Renal cortex interstitium (tissue), 11 donors: ENCODE data around the gene SPTBN1. TPM values are rescaled to one million over a fixed set of nuclear protein-coding genes. Genes with fewer than 3 reads are reported as not detected.

ENCODE experiments used
- DNase-seq, 11 donors: peaks; one replicate each; pipeline ENCODE4 v3.0.0-alpha.2; 2013; ENCODE audit warnings: low read depth in 9 of 11, low spot score in 4 of 11; ENCODE audit errors: extremely low read depth in 1 of 11
- polyA plus RNA-seq, 3 donors: library from polyadenylated mRNA; unstranded; fragments of 120-200 nt; gene quantifications; one replicate each; pipeline ENCODE4 v1.2.1, GENCODE V29; 2013; ENCODE audit not compliant: insufficient read length in 3 of 3

The SPTBN1 gene
- polyA plus RNA-seq, 3 donors: 237 to 254 (median 240) TPM

DNA sequence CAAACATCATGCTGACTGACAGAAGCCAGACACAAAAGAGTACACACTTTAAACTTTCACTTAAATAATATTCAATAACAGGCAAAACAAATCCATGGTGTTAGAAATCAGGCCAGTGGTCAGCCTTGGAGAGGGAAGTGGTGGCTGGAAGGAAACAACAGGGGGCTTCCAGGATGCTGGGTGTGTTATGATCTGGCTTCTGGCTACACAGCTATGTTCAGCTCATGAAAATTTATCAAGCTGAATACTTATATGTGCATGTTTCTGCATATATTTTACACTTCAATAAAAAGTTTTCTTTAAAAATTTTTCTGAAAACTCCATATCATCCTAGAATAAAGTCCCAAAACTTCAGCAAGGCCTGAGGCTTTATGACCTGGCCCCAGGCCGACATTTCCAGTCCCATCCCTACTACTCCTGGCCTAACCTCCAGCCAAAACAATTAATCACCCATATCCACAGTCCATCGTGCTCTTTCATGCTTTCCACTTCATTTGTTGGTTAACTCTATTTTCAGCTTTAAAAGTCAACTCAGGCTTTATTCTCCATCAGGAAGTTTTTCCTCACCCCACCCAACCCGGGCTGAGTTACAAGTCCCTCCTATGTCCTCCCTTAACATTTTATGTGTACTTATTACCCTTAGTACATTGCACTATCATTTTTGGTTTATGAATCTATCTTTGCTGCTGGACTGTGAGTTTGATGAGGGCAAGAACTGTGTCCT lies 27.9 kb upstream of the SPTBN1 start:
- DNase-seq: no peak

DNA sequence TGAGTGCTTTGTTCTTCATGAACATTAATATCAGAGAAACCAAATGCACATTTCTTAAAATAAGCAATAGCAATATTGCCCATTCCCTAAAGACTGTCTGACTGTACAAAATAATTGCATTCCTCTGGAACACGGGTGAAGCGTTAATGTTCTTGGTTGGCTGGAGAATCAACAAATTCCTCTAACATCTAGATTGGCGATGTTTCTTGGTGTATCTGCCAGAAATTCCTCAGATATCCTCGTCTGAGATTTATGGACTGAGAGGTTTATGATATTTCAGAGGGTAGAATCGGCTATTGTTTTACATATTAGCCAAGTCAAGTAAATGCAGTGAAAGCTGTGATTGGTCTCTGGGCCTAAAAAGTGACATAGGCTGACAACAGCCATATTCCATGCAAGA lies 27.1 kb upstream of the SPTBN1 start:
- no peak for DNase-seq

GRCh38 chr2:54429811-54430551 lies 26.1 kb upstream of the SPTBN1 start:
- DNase-seq: no peak

DNA sequence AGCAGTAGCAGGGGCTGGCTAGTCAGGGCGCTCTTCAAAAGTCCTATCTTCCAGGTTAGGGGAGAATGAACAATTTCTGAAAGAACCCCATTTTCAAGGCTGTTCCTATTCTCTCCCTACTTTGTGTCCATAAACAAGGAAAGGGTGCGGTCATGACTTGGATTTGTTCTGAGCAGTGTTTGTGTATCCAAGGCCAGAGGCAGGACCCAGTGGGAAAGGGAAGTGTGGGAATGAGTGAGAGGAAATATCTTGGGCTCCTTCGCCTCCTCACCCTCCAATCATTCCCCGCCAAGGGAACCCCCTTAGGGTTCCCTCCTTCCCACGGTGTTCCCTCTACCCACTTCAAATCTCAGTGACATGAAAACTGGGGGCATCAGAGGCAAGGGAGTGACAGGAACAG lies 25.5 kb upstream of the SPTBN1 start:
- DNase-seq: no peak

- DNase-seq: no peak
Observed at GRCh38 chr2:54432251-54433015, 23.7 kb upstream of the SPTBN1 start.

GRCh38 chr2:54434229-54434628 lies 21.9 kb upstream of the SPTBN1 start:
- DNase-seq: no peak

DNA sequence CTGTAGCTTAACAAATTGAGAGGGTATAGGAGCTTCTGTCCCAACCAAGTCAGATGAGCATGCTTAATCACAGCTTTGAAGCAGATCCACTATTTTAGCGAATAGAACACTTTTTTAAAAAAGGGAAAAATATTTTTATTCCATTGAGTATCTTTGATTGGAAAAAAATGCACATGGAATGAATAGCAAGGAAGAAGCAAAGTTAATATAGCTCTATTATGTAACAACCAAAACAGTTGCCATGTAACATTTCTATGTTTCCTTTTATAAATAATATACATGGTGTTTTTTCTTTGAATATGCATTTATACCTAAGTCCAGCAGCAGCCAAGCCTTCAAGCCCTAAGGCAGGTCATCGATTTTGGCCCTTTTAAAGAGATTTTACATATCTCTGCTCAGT lies 21.4 kb upstream of the SPTBN1 start:
- DNase-seq: no peak

GRCh38 chr2:54435325-54436226 lies 20.6 kb upstream of the SPTBN1 start:
- no peak for DNase-seq

DNA sequence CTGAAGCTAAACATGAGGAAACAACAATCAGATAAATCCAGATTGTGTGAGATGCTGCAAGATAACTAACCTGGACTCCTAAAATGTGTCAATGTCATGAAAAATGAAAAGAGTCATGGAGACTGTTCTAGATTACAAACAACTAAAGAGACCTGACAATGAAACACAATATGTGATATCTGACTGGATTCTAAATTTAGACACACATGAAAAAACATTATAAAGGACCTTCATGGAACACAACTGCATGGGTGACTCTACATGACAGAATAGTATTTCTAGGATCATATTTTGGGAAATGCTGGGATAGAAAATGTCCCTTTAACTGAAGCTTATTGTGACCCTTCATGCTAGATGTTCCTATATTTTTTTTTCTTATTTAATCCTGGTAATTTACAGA lies 18.5 kb upstream of the SPTBN1 start:
- DNase-seq: no peak

GRCh38 chr2:54438271-54438670 lies 17.9 kb upstream of the SPTBN1 start:
- DNase-seq: no peak

DNA sequence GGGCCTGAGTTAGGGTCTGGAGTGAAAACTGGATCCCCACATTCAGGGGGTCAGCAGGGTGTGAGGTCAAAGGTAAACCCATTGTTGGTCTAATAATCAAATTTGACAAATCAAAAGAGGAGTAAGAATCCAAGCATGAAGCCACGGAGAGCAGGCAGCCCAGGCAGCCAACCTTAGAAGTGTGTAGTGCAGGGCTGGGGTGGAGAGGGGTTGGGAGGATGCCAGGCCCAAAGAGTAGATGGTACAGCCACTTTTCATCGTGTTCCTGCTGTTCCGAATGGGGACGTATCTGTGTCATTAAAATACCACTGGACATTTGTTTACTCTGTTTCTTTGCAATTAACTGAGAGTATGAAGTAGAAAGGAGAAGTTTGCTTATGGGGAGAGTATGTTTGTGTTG lies 16.5 kb upstream of the SPTBN1 start:
- no peak for DNase-seq

- DNase-seq: no peak
Observed at GRCh38 chr2:54440050-54440449, 16.1 kb upstream of the SPTBN1 start.

DNA sequence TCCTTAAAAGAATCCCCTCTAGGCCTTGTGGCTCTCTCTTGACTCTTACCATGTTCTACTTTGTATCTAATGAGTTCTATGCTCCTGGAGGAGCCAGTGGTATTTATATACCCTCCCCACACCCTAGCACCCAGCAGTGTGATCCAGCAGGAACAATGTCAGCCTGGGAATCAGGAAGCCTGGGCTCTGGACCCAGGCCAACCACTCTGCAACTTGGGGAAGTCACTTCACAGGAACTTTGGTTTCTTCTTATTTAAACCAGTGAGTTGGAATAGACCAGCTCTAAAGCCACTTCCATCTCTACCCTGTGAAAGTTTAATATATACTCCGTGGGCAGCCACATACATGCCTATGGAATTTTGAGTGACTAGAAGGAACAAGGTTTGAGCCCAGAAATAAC lies 11.6 kb upstream of the SPTBN1 start:
- no peak for DNase-seq

DNA sequence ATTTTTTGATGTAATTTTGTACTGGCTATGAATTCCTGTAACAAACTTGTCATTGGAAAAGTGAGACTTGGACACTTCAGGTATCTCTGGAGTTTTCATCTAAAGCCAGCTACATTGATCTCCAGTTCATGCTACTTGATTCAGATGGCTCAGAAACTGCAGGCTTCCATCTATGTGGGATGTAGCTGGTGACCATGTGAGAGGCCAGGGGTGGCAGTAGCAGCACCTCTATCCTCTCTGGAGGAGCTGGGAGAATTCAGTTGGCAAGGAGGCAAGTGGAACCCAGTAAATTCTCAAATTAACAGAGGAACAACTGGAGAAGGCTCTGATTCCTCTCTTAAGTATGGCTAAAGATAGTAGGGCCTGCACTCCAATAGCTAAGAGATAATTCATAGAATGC lies 10.0 kb upstream of the SPTBN1 start:
- no peak for DNase-seq

GRCh38 chr2:54446625-54447024 lies 9.5 kb upstream of the SPTBN1 start:
- no peak for DNase-seq

DNA sequence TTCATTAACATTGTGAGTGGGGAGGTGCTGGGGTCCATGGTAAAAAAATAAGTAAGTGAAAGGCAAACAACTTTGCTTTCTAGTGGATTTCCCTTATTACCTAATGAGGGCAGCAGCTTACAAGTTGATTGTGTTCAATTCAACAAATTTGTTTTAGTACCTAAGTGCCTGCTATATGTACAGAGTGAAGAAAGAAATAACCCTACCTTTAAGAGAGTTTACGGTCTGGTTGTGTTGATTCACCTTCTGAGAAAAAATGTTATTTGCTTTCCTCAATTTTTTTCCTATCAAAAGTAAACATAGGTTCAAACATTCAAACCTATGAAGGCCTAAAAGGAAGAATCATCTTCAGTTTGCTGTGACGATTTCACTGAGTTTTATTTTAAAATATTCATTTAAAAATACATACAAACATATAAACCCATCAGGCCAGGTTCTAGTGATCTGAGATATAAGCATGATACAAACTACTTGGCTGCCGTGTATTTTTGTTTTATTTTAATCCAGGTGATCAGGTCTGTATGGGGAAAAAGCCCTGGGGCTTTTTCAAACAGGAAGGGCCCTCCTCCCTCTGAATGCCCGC lies 1.5 kb upstream of the SPTBN1 start:
- no peak for DNase-seq

DNA sequence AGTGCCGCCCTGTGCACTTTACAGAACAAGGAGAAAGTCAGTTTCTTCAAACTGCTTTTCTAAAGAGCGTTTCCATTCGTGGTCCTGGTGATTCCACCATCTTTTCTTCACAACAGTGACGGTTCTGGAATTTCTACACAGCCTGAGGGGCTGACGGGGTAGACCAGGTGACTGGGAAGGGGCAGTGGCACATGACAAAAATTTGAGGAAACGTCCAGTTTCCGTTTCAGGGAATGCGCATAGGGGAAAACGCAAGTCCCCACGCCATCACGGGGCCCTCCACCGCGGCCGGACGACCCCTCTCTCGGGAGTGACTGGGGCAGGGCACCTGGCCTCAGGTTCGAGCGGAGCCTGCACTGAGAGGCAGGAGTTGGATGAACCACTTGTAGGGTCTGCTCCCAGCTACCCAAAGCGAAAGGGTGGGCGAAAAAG lies 980 bp upstream of the SPTBN1 start:
- peak in 5 of 11 donors; percentile 31 to 59 (median 44) for DNase-seq

DNA sequence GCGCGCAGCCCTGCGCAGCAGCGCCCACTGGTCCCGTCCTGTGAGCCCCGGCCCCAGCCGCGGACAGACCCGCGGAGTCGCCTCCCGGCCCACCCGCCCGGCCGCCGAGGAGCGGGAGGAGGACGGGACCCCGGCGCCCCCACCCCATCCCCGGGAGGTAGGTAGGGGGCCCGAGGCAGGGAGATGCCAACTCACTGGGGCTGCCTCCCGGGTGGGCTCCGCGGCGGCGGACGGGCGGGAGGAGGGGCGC lies 160 bp downstream of the SPTBN1 start:
- peak in 1 of 11 donors; percentile 41 for DNase-seq
